Stimulated activated CD4-positive, alpha-beta T cell treated with anti-CD3 and anti-CD28 coated beads, Interleukin-15, amount 100 ng/mL, for 48 hours (primary cell): ENCODE data around the gene SOX6.

Experiments used
- DNase-seq, 2 donors: peaks; one replicate each; pipeline ENCODE4 v3.0.0-alpha.2; 2020; ENCODE audit warnings: low read depth in 2 of 2

Gene SOX6

GRCh38 chr11:15965562-15966250, 390.6 kb downstream of the SOX6 start:
- no peak for DNase-seq

GRCh38 chr11:15963266-15963665, 393.1 kb downstream of the SOX6 start:
- DNase-seq = no peak

- DNase-seq = no peak
Observed at GRCh38 chr11:15958910-15959309, 397.4 kb downstream of the SOX6 start.

GRCh38 chr11:15957234-15957633, 399.1 kb downstream of the SOX6 start:
- no peak for DNase-seq

- no peak for DNase-seq
Observed at GRCh38 chr11:15956302-15956701, 400.0 kb downstream of the SOX6 start.

- no peak for DNase-seq
Observed at GRCh38 chr11:15955595-15955994, 400.8 kb downstream of the SOX6 start.

GRCh38 chr11:15947681-15948648, 408.4 kb downstream of the SOX6 start:
- DNase-seq = no peak

- no peak for DNase-seq
Observed at GRCh38 chr11:15945726-15946125, 410.6 kb downstream of the SOX6 start.

- no peak for DNase-seq
Observed at GRCh38 chr11:15944460-15944859, 411.9 kb downstream of the SOX6 start.

- no peak for DNase-seq
Observed at GRCh38 chr11:15943418-15944197, 412.7 kb downstream of the SOX6 start.

- no peak for DNase-seq
Observed at GRCh38 chr11:15942936-15943335, 413.4 kb downstream of the SOX6 start.

GRCh38 chr11:15942126-15942525, 414.2 kb downstream of the SOX6 start:
- DNase-seq = no peak

GRCh38 chr11:15941206-15941770, 415.1 kb downstream of the SOX6 start:
- peak in 1 of 2 donors; percentile 10 for DNase-seq

- no peak for DNase-seq
Observed at GRCh38 chr11:15940462-15941205, 415.7 kb downstream of the SOX6 start.

- no peak for DNase-seq
Observed at GRCh38 chr11:15938983-15939382, 417.4 kb downstream of the SOX6 start.

GRCh38 chr11:15938121-15938611, 418.2 kb downstream of the SOX6 start:
- DNase-seq = no peak

GRCh38 chr11:15937601-15938120, 418.7 kb downstream of the SOX6 start:
- no peak for DNase-seq

GRCh38 chr11:15936011-15936410, 420.3 kb downstream of the SOX6 start:
- DNase-seq = no peak

- no peak for DNase-seq
Observed at GRCh38 chr11:15935373-15935772, 421.0 kb downstream of the SOX6 start.

GRCh38 chr11:15933886-15934625, 422.3 kb downstream of the SOX6 start:
- DNase-seq = no peak
